CD4-positive, alpha-beta T cell (primary cell): Measurements from ENCODE around the gene FAM167B. TPM values are rescaled to one million over a fixed set of nuclear protein-coding genes. Genes with fewer than 3 reads are reported as not detected.

Experiments used
- ATAC-seq: fragments of 200-7000 bp; cut with Tn5 transposase; one replicate; pipeline ENCODE4 v1.10.0; 2022; ENCODE audit warnings: mild to moderate bottlenecking; ENCODE audit not compliant: poor library complexity
- CTCF ChIA-PET: fragments of 350-600 bp; sonication (Branson Sonifier 250); formaldehyde crosslinking; loops from one replicate; lab custom pipeline; 2021; ENCODE audit warnings: antibody characterized with exemption, inconsistent platforms; lab: Charles Lee
- POLR2A ChIA-PET: fragments of 350-600 bp; sonication (Branson Sonifier 250); formaldehyde crosslinking; loops from one replicate; lab custom pipeline; 2021; ENCODE audit warnings: antibody characterized with exemption, inconsistent platforms; lab: Charles Lee
- DNase-seq, 14 experiments: peaks; one replicate each; pipeline ENCODE4 v3.0.0-alpha.2; 2013 to 2020; ENCODE audit warnings: mixed read lengths in 2 of 14
- H3K27ac ChIP-seq, 2 donors: one replicate each; pipeline versions ENCODE4 v1.5.1 to v1.7.0; 2013; ENCODE audit warnings: low read length in 2 of 2, low read depth in 1 of 2, mild to moderate bottlenecking in 1 of 2
- H3K27me3 ChIP-seq, 2 experiments: 1 replicate in 1 of 2; 2 replicates in 1 of 2; pipeline versions ENCODE4 v1.6.1 to v1.7.0; 2013; ENCODE audit warnings: low read length in 2 of 2, control low read depth in 1 of 2, mild to moderate bottlenecking in 1 of 2, moderate library complexity in 1 of 2; ENCODE audit not compliant: insufficient read depth in 2 of 2, control insufficient read depth in 1 of 2
- H3K36me3 ChIP-seq: one replicate; pipeline ENCODE4 v1.6.1; 2013; ENCODE audit warnings: low read length, control low read depth; ENCODE audit not compliant: insufficient read depth
- H3K4me1 ChIP-seq: one replicate; pipeline ENCODE4 v1.6.1; 2013; ENCODE audit warnings: low read length, control low read depth; ENCODE audit not compliant: insufficient read depth
- H3K4me3 ChIP-seq: one replicate; pipeline ENCODE4 v1.5.1; 2013; ENCODE audit warnings: mild to moderate bottlenecking, low read length, moderate library complexity
- H3K9me3 ChIP-seq, 2 experiments: 1 replicate in 1 of 2; 2 replicates in 1 of 2; pipeline versions ENCODE4 v1.6.1 to v1.7.0; 2013; ENCODE audit warnings: low read length in 2 of 2, mild to moderate bottlenecking in 2 of 2, control low read depth in 1 of 2, moderate library complexity in 1 of 2; ENCODE audit not compliant: control insufficient read depth in 1 of 2, insufficient read depth in 1 of 2
- H3K27ac Mint-ChIP-seq: one replicate; pipeline ENCODE4 v1.8.0; 2020; ENCODE audit warnings: mixed read lengths
- H3K27me3 Mint-ChIP-seq: one replicate; pipeline ENCODE4 v1.8.0; 2021; ENCODE audit warnings: mixed read lengths
- H3K36me3 Mint-ChIP-seq: one replicate; pipeline ENCODE4 v1.8.0; 2021; ENCODE audit warnings: low read depth, mixed read lengths
- H3K4me1 Mint-ChIP-seq: one replicate; pipeline ENCODE4 v1.8.0; 2021; ENCODE audit warnings: low read depth, mixed read lengths
- H3K4me3 Mint-ChIP-seq: one replicate; pipeline ENCODE4 v1.8.0; 2020; ENCODE audit warnings: mild to moderate bottlenecking, mixed read lengths
- H3K9me3 Mint-ChIP-seq: one replicate; pipeline ENCODE4 v1.8.0; 2020; ENCODE audit warnings: mixed read lengths
- CTCF ChIP-seq: fragments of 200-600 bp; IDR thresholded peaks from one replicate; pipeline ENCODE4 v1.8.0; 2022; ENCODE audit warnings: antibody characterized with exemption, mild to moderate bottlenecking
- intact Hi-C, 2 experiments: fragments of 100-400 bp; cut with DNase I in 1 of 2; cut with micrococcal nuclease in 1 of 2; formaldehyde crosslinking; loops; one replicate each; pipeline versions ENCODE4 v1.15.1 to v1.9.0; 2023 to 2025; cut with DNase I, micrococcal nuclease
- total RNA-seq, 174 experiments: library from RNA in 2 of 174; stranded (reverse) in 2 of 174; gene quantifications; one replicate each; pipeline ENCODE4 v1.2.3 and lab custom pipeline; 2021 to 2026

The FAM167B gene
- total RNA-seq, 2 experiments from 2014 or later = 0.38 to 0.45 TPM

DNA sequence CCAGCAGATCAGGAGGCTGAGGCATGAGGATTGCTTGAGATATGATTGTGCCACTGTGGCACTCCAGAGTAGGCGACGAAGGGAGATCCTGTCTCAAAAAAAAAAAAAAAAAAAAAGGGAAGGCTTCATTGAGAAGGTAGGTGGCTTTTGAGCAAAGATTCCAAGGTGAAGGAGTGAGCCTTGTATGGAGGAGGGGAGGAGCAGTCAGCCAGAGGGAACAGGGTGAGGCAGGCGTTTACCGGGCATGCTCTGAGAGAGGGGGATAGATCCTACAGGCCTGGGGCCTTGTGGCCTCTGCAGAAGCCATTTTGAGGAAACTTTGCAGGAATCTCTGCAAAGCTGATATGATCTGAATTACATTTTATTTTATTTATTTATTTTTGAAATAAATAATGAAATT lies 39.7 kb downstream of the FAM167B start:
- Mint-ChIP-seq H3K4me3 (peak overlapping the region; percentile 30), H3K4me1 (peaks cover 15% of the 10 kb centered on the region), H3K27ac (no peak overlapping the region), H3K9me3 (no peaks in the 10 kb centered on the region), H3K27me3 (no peaks in the 10 kb centered on the region), H3K36me3 (peaks cover 56% of the 10 kb centered on the region)
- no peak for TF ChIP-seq CTCF
- POLR2A ChIA-PET = interaction anchor here (1.0 to 9.2 kb wide), 3 partner anchors 8 to 49 kb away, joined by 3 to 175 read pairs (median 4); partner anchors contain the start of genes FAM167B, LCK and MARCKSL1
- no peaks in the 10 kb centered on the region for H3K27me3 ChIP-seq
- CTCF ChIA-PET = no interaction called here
- DNase-seq (no peak), ATAC-seq (no peak)
- no peaks in the 10 kb centered on the region for H3K9me3 ChIP-seq
- no peak overlapping the region for H3K4me3 ChIP-seq
- H3K36me3 ChIP-seq = peaks cover 50% of the 10 kb centered on the region
- no peak overlapping the region for H3K27ac ChIP-seq
- intact Hi-C loops = no loop called here
- H3K4me1 ChIP-seq = peaks cover 23% of the 10 kb centered on the region

DNA sequence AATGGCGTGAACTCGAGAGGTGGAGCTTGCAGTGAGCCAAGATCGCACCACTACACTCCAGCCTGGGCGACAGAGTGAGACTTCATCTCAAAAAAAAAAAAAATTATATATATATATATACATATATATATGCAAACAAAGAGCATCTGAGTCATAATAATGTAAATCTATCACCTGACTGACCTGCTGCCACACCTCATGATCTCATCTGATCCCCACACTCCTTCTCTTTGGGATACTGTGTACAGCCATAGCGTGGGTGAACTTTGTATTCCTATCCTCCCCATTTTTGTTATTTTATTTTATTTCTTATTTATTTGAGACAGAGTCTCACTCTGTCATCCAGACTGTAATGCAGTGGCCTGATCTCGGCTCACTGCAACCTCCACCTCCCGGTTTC lies 42.2 kb downstream of the FAM167B start:
- intact Hi-C loops = no loop called here
- POLR2A ChIA-PET = interaction anchor here (0.6 to 9.2 kb wide), 6 partner anchors 9 to 228 kb away, joined by 3 to 175 read pairs (median 30); partner anchors contain the start of genes FAM167B, LCK and MARCKSL1
- H3K4me1 Mint-ChIP-seq = peaks cover 31% of the 10 kb centered on the region
- H3K27me3 Mint-ChIP-seq = no peaks in the 10 kb centered on the region
- Histone ChIP-seq H3K27ac (no peak overlapping the region), H3K36me3 (peaks cover 27% of the 10 kb centered on the region), H3K4me3 (no peak overlapping the region), H3K4me1 (peaks cover 41% of the 10 kb centered on the region), H3K27me3 (no peaks in the 10 kb centered on the region), H3K9me3 (no peaks in the 10 kb centered on the region)
- H3K4me3 Mint-ChIP-seq = no peak overlapping the region
- H3K9me3 Mint-ChIP-seq = no peaks in the 10 kb centered on the region
- ATAC-seq (no peak), DNase-seq (no peak)
- no peak overlapping the region for H3K27ac Mint-ChIP-seq
- peaks cover 44% of the 10 kb centered on the region for H3K36me3 Mint-ChIP-seq
- CTCF ChIA-PET = interaction anchor here (1.9 to 2.8 kb wide), 2 partner anchors 41 to 74 kb away, joined by 5 to 12 read pairs; no protein-coding TSS in a partner anchor
- no peak for TF ChIP-seq CTCF

DNA sequence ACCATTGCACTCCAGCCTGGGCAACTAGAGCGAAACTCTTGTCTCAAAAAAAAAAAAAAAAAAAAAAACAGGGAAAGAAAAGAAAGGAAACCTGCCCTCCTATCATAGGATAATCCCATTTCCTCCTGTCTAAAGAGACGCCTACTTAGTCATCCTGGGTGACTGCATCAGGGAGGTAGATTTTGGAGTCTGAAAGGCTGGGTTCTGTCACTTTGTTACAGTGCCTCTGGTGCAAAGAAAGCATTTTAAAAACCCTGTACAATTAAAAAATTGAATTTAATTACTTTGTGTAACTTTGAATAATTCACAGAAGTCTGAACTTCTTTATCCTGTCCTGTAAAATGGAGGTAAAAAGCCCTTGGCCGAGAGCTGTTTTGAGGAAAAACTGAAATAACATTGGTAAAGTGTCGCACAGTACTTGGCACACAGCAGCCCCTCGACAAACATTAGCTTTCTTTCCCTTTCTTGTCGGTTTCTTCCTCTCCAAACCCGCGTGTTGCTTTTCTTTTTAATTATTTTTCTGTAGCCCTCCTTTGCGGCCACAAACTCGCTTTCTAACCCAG lies 44.2 kb downstream of the FAM167B start:
- Histone ChIP-seq H3K36me3 (peaks cover 21% of the 10 kb centered on the region), H3K4me1 (peaks cover 60% of the 10 kb centered on the region), H3K27ac (peak overlapping the region; percentile 81), H3K27me3 (no peaks in the 10 kb centered on the region), H3K9me3 (no peaks in the 10 kb centered on the region), H3K4me3 (peak overlapping the region; percentile 98)
- ATAC-seq (no peak), DNase-seq (no peak)
- H3K27ac Mint-ChIP-seq = peak overlapping the region; percentile 92
- no peaks in the 10 kb centered on the region for H3K9me3 Mint-ChIP-seq
- peaks cover 47% of the 10 kb centered on the region for H3K4me1 Mint-ChIP-seq
- intact Hi-C loops = loop anchor here in 1 of 2 experiments (2.0 to 5.0 kb wide), 4 partner anchors 16 to 184 kb away; partner anchors contain the start of genes CCDC28B, KPNA6 and LCK
- TF ChIP-seq CTCF = no peak
- H3K4me3 Mint-ChIP-seq = peak overlapping the region; percentile 100
- CTCF ChIA-PET = interaction anchor here (0.8 to 3.2 kb wide), 15 partner anchors 10 to 97 kb away, joined by 3 to 27 read pairs (median 3); partner anchors contain the start of gene MARCKSL1
- peaks cover 41% of the 10 kb centered on the region for H3K36me3 Mint-ChIP-seq
- H3K27me3 Mint-ChIP-seq = no peaks in the 10 kb centered on the region
- POLR2A ChIA-PET = interaction anchor here (0.7 to 9.2 kb wide), 37 partner anchors 8 to 360 kb away, joined by 3 to 175 read pairs (median 6); partner anchors contain the start of genes BSDC1, CCDC28B, FAM167B and KHDRBS1
